CD14-positive monocyte (primary cell): ENCODE measurements around the gene CDH4. TPM values are rescaled to one million over a fixed set of nuclear protein-coding genes. Genes with fewer than 3 reads are reported as not detected.

ENCODE experiments used
- DNase-seq, 3 donors: peaks; one replicate each; pipeline ENCODE4 v3.0.0-alpha.2; 2011 to 2022
- H2AFZ ChIP-seq: 2 replicates; pipeline ENCODE4 v1.6.0; 2012; ENCODE audit warnings: mild to moderate bottlenecking, low read depth, low read length, inconsistent platforms; ENCODE audit not compliant: insufficient read depth, poor library complexity, severe bottlenecking
- H3K27ac ChIP-seq, 2 donors: 1 replicate in 1 of 2; 2 replicates in 1 of 2; pipeline ENCODE4 v1.5.1; 2012 to 2013; ENCODE audit warnings: low read length in 2 of 2, control low read depth in 1 of 2, inconsistent platforms in 1 of 2, low read depth in 1 of 2, mild to moderate bottlenecking in 1 of 2
- H3K27me3 ChIP-seq, 2 donors: one replicate each; pipeline versions ENCODE4 v1.6.0 to v1.6.1; 2011 to 2013; ENCODE audit warnings: low read length in 2 of 2; ENCODE audit not compliant: control insufficient read depth in 2 of 2, insufficient read depth in 2 of 2
- H3K36me3 ChIP-seq, 2 donors: replicated peaks in 1 of 2; 1 replicate in 1 of 2; 2 replicates in 1 of 2; pipeline versions ENCODE4 v1.5.1 to v1.6.1; 2012 to 2013; ENCODE audit warnings: low read length in 2 of 2, control low read depth in 1 of 2, inconsistent platforms in 1 of 2, mild to moderate bottlenecking in 1 of 2; ENCODE audit not compliant: insufficient read depth in 2 of 2, control insufficient read depth in 1 of 2
- H3K4me1 ChIP-seq, 2 donors: 1 replicate in 1 of 2; 2 replicates in 1 of 2; pipeline versions ENCODE4 v1.5.1 to v1.6.1; 2012 to 2013; ENCODE audit warnings: low read length in 2 of 2, control low read depth in 1 of 2, inconsistent platforms in 1 of 2, mild to moderate bottlenecking in 1 of 2, moderate library complexity in 1 of 2; ENCODE audit not compliant: insufficient read depth in 2 of 2, control insufficient read depth in 1 of 2
- H3K4me2 ChIP-seq: replicated peaks from 2 replicates; pipeline ENCODE3; 2012; ENCODE audit warnings: low read length, moderate library complexity, mild to moderate bottlenecking; ENCODE audit not compliant: poor library complexity, severe bottlenecking; ENCODE audit errors: extremely low read depth
- H3K4me3 ChIP-seq, 3 experiments: fragments of 200-600 bp in 1 of 3; sonication (generic) in 1 of 3; replicated peaks in 1 of 3; 1 replicate in 2 of 3; 2 replicates in 1 of 3; pipeline ENCODE4 v1.5.1; 2011 to 2013; ENCODE audit warnings: low read length in 3 of 3, mild to moderate bottlenecking in 3 of 3, control low read depth in 2 of 3, low read depth in 2 of 3, inconsistent platforms in 1 of 3, moderate library complexity in 1 of 3
- H3K79me2 ChIP-seq: 2 replicates; pipeline ENCODE4 v1.6.0; 2012; ENCODE audit warnings: mild to moderate bottlenecking, control low read depth, inconsistent platforms, low read length, moderate library complexity; ENCODE audit not compliant: insufficient read depth
- H3K9ac ChIP-seq: 2 replicates; pipeline ENCODE4 v1.6.0; 2017; ENCODE audit warnings: low read length, mild to moderate bottlenecking; ENCODE audit not compliant: insufficient read depth, poor library complexity, severe bottlenecking
- H3K9me3 ChIP-seq, 2 donors: replicated peaks in 1 of 2; 1 replicate in 1 of 2; 2 replicates in 1 of 2; pipeline versions ENCODE4 v1.5.1 to v1.6.1; 2012 to 2013; ENCODE audit warnings: low read length in 2 of 2, control low read depth in 1 of 2; ENCODE audit not compliant: control insufficient read depth in 1 of 2, insufficient read depth in 1 of 2
- H4K20me1 ChIP-seq: 2 replicates; pipeline ENCODE4 v1.6.0; 2012; ENCODE audit warnings: mild to moderate bottlenecking, low read length, control low read depth, moderate library complexity; ENCODE audit not compliant: insufficient read depth
- H3K27ac Mint-ChIP-seq, 7 donors: one replicate each; pipeline ENCODE4 v1.8.0; 2020; ENCODE audit warnings: mild to moderate bottlenecking in 7 of 7, mixed read lengths in 7 of 7, moderate library complexity in 6 of 7, inconsistent platforms in 2 of 7
- H3K27me3 Mint-ChIP-seq, 3 donors: one replicate each; pipeline ENCODE4 v1.8.0; 2021 to 2022; ENCODE audit warnings: low read depth in 3 of 3, mild to moderate bottlenecking in 3 of 3, mixed read lengths in 3 of 3, moderate library complexity in 3 of 3, inconsistent platforms in 1 of 3
- H3K36me3 Mint-ChIP-seq, 2 donors: one replicate each; pipeline ENCODE4 v1.8.0; 2020; ENCODE audit warnings: mixed read lengths in 2 of 2, inconsistent platforms in 1 of 2, mild to moderate bottlenecking in 1 of 2
- H3K4me1 Mint-ChIP-seq: one replicate; pipeline ENCODE4 v1.8.0; 2020; ENCODE audit warnings: mild to moderate bottlenecking, mixed read lengths
- H3K4me3 Mint-ChIP-seq, 2 donors: one replicate each; pipeline ENCODE4 v1.8.0; 2020; ENCODE audit warnings: mild to moderate bottlenecking in 2 of 2, mixed read lengths in 2 of 2, moderate library complexity in 1 of 2
- H3K9me3 Mint-ChIP-seq, 7 donors: one replicate each; pipeline ENCODE4 v1.8.0; 2020 to 2022; ENCODE audit warnings: mixed read lengths in 7 of 7, mild to moderate bottlenecking in 6 of 7, moderate library complexity in 6 of 7, inconsistent platforms in 2 of 7
- WGBS: methylation state at CpG from one replicate; pipeline ENCODE4 v1.1.5; 2013; ENCODE audit warnings: missing lambda C conversion rate; ENCODE audit not compliant: insufficient coverage; 5-methylcytosine and 5-hydroxymethylcytosine counted together
- intact Hi-C, 2 donors: fragments of 100-400 bp; cut with micrococcal nuclease; formaldehyde crosslinking; loops; one replicate each; pipeline versions ENCODE4 v1.15.0 to v1.15.1; 2023
- polyA plus RNA-seq, 3 donors: library from polyadenylated mRNA; depleted of rRNA in 1 of 3; unstranded in 2 of 3; stranded (reverse) in 1 of 3; fragments of 300-500 nt in 2 of 3; fragments of >200 nt in 1 of 3; fragmentation: Illumina TruSeq in 2 of 3; gene quantifications; 1 replicate in 2 of 3; 2 replicates in 1 of 3; pipeline ENCODE4 v1.2.3, GENCODE V29; 2012 to 2021
- TF ChIP-seq, protein P1 (sequence below): fragments of 200-600 bp; IDR thresholded peaks from one replicate; pipeline ENCODE4 v1.8.0; 2022; ENCODE audit warnings: antibody characterized with exemption, mild to moderate bottlenecking

The CDH4 gene
- polyA plus RNA-seq, 3 donors = not detected

DNA sequence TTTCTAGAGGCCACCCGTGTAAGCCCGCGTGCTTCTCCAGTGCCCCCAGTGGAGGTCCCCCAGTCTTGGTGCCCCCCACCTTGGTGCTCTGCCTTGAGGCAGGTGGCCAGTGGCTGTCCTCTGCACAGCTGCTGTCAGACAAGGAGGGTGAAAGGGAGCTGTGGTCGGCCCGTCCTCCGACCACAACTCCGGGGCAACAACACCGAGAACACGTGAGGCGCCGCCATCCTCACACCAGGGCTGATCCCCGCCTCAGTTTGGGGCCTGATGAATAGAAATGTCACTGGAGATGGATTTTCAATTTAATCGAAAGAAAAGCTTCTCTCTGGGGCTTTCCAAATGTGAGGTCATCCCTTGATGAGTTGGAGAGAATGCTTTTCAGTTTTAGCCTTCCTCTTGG is 304.6 kb downstream of the CDH4 start:
- H4K20me1 ChIP-seq = no peaks in the 10 kb centered on the region
- no peak for DNase-seq
- no peaks in the 10 kb centered on the region for H3K27me3 ChIP-seq
- no peaks in the 10 kb centered on the region for H3K4me1 ChIP-seq
- H3K27ac ChIP-seq = no peak overlapping the region
- no peaks in the 10 kb centered on the region for H3K36me3 Mint-ChIP-seq
- H3K9ac ChIP-seq = no peak overlapping the region
- no peak overlapping the region for H2AFZ ChIP-seq
- no peaks in the 10 kb centered on the region for H3K4me1 Mint-ChIP-seq
- intact Hi-C loops = no loop called here
- no peak overlapping the region for H3K27ac Mint-ChIP-seq
- H3K36me3 ChIP-seq = no peaks in the 10 kb centered on the region
- no peaks in the 10 kb centered on the region for H3K79me2 ChIP-seq
- H3K4me3 ChIP-seq = no peak overlapping the region
- H3K27me3 Mint-ChIP-seq = peaks cover 0 to 7% (median 0%) of the 10 kb centered on the region in 3 donors
- H3K4me2 ChIP-seq = no peak overlapping the region
- 93% methylated on average over 8 of the region's 13 CpGs for WGBS
- peaks cover 23 to 83% of the 10 kb centered on the region in 2 donors for H3K9me3 ChIP-seq
- H3K9me3 Mint-ChIP-seq = peaks cover 0 to 61% (median 47%) of the 10 kb centered on the region in 7 donors
- H3K4me3 Mint-ChIP-seq = no peak overlapping the region
- TF ChIP-seq, protein P1, sequence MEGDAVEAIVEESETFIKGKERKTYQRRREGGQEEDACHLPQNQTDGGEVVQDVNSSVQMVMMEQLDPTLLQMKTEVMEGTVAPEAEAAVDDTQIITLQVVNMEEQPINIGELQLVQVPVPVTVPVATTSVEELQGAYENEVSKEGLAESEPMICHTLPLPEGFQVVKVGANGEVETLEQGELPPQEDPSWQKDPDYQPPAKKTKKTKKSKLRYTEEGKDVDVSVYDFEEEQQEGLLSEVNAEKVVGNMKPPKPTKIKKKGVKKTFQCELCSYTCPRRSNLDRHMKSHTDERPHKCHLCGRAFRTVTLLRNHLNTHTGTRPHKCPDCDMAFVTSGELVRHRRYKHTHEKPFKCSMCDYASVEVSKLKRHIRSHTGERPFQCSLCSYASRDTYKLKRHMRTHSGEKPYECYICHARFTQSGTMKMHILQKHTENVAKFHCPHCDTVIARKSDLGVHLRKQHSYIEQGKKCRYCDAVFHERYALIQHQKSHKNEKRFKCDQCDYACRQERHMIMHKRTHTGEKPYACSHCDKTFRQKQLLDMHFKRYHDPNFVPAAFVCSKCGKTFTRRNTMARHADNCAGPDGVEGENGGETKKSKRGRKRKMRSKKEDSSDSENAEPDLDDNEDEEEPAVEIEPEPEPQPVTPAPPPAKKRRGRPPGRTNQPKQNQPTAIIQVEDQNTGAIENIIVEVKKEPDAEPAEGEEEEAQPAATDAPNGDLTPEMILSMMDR = no peak

DNA sequence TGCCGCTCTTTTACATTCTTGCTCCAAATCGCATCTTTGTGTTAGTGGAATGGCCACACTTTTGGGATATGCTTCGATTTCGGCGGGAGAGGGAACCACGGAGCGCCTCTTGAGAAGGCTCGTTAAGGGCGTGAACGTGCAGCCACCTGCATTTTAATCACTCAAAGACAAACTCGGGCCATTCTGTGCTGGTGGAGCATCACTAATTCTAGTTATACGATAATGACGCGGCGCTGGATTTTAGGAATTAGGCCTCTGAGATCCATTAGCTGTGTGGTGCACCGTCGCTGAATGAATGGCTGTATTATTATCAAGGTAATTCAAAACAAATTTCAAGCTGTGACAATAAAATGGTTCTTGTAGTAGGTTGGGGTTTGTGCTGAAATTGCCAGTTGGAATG is 305.6 kb downstream of the CDH4 start:
- H3K9me3 Mint-ChIP-seq = peaks cover 0 to 60% (median 48%) of the 10 kb centered on the region in 7 donors
- Histone ChIP-seq H3K4me1 (no peaks in the 10 kb centered on the region), H3K9ac (no peak overlapping the region), H3K27ac (no peak overlapping the region), H2AFZ (no peak overlapping the region), H3K4me2 (no peak overlapping the region), H3K36me3 (no peaks in the 10 kb centered on the region), H3K27me3 (no peaks in the 10 kb centered on the region), H3K79me2 (no peaks in the 10 kb centered on the region), H3K9me3 (peaks cover 21 to 88% of the 10 kb centered on the region in 2 donors), H3K4me3 (no peak overlapping the region), H4K20me1 (no peaks in the 10 kb centered on the region)
- H3K4me1 Mint-ChIP-seq = no peaks in the 10 kb centered on the region
- no peak overlapping the region for H3K4me3 Mint-ChIP-seq
- H3K27ac Mint-ChIP-seq = no peak overlapping the region
- H3K36me3 Mint-ChIP-seq = no peaks in the 10 kb centered on the region
- TF ChIP-seq, protein P1 = no peak
- intact Hi-C loops = no loop called here
- peaks cover 0 to 7% (median 1%) of the 10 kb centered on the region in 3 donors for H3K27me3 Mint-ChIP-seq
- WGBS = 91% methylated on average over 11 of the region's 17 CpGs
- no peak for DNase-seq
